ENCODE results near the gene FGFRL1.

Gene FGFRL1

DNA sequence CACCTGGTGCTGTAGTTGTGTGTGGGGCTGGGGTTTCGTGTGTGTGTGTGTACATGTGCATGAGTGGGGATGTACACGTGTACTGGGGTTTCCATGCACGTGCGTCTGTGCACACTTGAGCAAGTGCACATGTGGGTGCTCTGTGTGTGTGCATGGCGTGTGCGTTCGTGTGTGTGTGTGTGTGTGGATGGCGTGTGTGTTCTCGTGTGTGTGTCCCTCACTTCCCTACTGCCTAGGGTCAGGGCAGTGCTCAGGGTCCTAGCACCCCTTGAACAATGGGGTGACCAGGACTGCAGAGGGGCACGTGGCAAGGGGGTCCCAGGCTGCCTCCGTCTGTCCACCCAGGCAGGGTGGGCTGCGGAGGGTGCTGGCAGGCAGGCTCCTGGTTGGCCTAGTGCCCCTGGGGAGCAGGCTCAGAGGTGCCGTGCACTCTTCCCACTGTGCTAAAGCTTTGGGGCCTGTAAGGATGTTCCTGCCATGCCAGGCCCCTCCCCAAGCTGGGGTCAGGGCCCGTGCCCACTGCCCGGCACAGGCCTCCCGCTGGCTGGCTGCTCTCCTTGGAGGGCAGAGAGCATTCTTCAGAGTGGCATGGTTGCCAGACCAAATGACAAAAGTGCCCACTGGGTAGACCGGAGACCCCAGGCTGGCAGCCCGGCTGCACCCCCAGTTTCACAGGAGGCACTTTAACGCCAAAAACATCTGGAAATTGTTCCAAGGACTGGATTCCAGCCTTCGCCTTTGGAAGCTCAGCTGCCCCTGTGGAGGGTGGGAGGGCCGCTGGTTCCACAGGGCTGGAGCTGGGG, 29.1 kb downstream of the FGFRL1 start:
- Histone ChIP-seq H3K9me3 (ENCODE audit: control insufficient read depth in 2 of 2, low read length in 2 of 2) (no peaks in the 10 kb centered on the region), H3K4me3 (ENCODE audit: low read length in 2 of 2) (no peak overlapping the region), H3K36me3 (ENCODE audit: control insufficient read depth in 2 of 2, insufficient read depth in 2 of 2, low read length in 2 of 2) (no peaks in the 10 kb centered on the region), H3K4me1 (ENCODE audit: control insufficient read depth in 2 of 2, insufficient read depth in 2 of 2, low read length in 2 of 2) (peaks cover 10 to 26% of the 10 kb centered on the region in 2 donors), H3K27me3 (ENCODE audit: control insufficient read depth in 2 of 2, insufficient read depth in 2 of 2, low read length in 2 of 2) (peaks cover 7 to 23% of the 10 kb centered on the region in 2 donors), H3K9ac (ENCODE audit: low read depth in 1 of 2, low read length in 2 of 2) (no peak overlapping the region), H3K27ac (ENCODE audit: low read depth in 2 of 2, low read length in 2 of 2) (no peak overlapping the region)

DNA sequence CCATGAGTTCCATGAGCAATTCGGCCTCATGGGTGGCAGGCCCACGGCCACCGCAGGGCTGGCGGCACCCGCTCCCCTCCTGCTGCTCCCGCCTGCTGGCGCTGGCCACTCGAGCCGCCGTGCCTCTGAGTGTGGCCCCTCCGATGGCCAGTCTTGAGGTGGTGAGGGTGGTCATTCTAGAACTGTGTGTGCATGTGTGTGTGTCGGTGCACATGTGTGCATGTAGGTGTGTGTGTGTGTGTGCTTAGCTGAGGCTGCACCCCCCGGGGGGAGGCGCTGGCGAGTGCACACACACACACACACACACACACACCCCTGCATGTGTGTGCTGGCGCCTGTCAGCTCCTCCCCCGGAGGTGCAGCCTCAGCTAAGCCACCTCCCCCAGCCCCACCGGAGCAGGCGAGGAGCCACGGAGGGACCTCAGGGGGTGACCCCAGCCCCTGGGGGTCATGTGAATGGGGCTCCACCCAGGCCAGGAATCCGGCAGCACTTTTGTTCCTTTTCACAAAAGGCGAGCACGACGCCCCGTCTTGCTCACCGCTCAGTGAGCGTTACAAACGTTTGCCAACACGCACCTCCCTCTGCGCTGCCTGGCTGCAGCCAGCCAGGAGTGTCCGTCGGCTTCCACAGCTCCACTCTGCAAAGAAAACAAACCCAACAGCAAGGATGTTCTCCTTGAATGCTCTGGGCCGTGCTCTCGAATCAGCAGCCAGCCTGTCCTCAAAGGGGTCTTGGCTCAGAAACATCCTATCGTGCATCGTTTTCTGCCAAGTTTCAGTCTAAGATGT, 29.9 kb downstream of the FGFRL1 start:
- Histone ChIP-seq H3K27ac (ENCODE audit: low read depth in 2 of 2, low read length in 2 of 2) (no peak overlapping the region), H3K36me3 (ENCODE audit: control insufficient read depth in 2 of 2, insufficient read depth in 2 of 2, low read length in 2 of 2) (no peaks in the 10 kb centered on the region), H3K9me3 (ENCODE audit: control insufficient read depth in 2 of 2, low read length in 2 of 2) (no peaks in the 10 kb centered on the region), H3K9ac (ENCODE audit: low read depth in 1 of 2, low read length in 2 of 2) (no peak overlapping the region), H3K4me3 (ENCODE audit: low read length in 2 of 2) (no peak overlapping the region), H3K4me1 (ENCODE audit: control insufficient read depth in 2 of 2, insufficient read depth in 2 of 2, low read length in 2 of 2) (peaks cover 10 to 28% of the 10 kb centered on the region in 2 donors), H3K27me3 (ENCODE audit: control insufficient read depth in 2 of 2, insufficient read depth in 2 of 2, low read length in 2 of 2) (peaks cover 9 to 25% of the 10 kb centered on the region in 2 donors)

DNA sequence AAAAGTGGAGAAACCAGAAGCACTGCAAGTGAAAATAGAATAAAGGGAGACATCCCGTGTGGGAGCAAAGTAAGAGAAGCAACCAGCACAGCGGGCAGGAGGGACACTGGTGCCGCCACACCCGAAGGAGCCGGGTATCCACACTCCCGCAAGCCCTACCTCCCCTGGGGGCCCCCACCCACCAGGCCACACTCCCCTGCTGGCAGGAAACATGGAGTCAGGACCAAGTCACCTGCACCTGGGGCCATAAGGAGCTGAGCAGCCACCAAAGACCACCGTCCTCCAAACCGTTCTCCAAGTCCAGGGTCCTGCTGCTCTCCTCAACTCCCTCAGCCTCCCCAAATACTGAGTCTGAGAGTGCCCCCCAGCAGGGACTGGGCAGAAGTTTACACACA, 30.5 kb downstream of the FGFRL1 start:
- Histone ChIP-seq H3K4me1 (ENCODE audit: control insufficient read depth in 2 of 2, insufficient read depth in 2 of 2, low read length in 2 of 2) (peaks cover 13 to 30% of the 10 kb centered on the region in 2 donors), H3K27ac (ENCODE audit: low read depth in 2 of 2, low read length in 2 of 2) (no peak overlapping the region), H3K9ac (ENCODE audit: low read depth in 1 of 2, low read length in 2 of 2) (no peak overlapping the region), H3K36me3 (ENCODE audit: control insufficient read depth in 2 of 2, insufficient read depth in 2 of 2, low read length in 2 of 2) (no peaks in the 10 kb centered on the region), H3K27me3 (ENCODE audit: control insufficient read depth in 2 of 2, insufficient read depth in 2 of 2, low read length in 2 of 2) (peaks cover 9 to 25% of the 10 kb centered on the region in 2 donors), H3K9me3 (ENCODE audit: control insufficient read depth in 2 of 2, low read length in 2 of 2) (no peaks in the 10 kb centered on the region), H3K4me3 (ENCODE audit: low read length in 2 of 2) (no peak overlapping the region)

DNA sequence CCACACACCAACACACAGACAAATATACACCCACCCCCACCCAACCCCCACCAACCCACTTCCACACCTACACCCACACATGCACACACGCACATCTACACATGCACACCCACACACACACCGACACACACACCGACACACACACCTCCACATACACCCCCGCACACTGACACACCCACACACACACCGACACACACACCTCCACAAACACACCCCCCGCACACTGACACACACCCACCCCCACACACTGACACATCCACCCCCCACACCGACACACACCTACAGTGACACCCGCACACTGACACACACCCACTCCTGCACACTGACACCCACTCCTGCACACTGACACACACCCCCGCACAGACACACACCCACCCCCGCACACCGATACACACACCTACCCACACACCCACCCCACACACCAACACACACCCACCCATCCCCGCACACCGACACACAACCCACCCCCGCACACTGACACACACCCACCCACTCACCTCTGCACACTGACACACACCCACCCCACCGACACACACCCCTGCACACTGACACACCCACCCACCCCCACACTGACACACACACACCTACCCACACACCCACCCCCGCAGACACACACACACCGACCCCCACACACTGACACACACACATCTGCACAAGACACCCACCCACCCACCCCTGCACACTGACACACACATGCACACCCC, 31.1 kb downstream of the FGFRL1 start:
- peaks cover 19 to 35% of the 10 kb centered on the region in 2 donors for H3K4me1 ChIP-seq (ENCODE audit: control insufficient read depth in 2 of 2, insufficient read depth in 2 of 2, low read length in 2 of 2)
- H3K9me3 ChIP-seq (ENCODE audit: control insufficient read depth in 2 of 2, low read length in 2 of 2), result no peaks in the 10 kb centered on the region
- H3K27me3 ChIP-seq (ENCODE audit: control insufficient read depth in 2 of 2, insufficient read depth in 2 of 2, low read length in 2 of 2), result peaks cover 9 to 25% of the 10 kb centered on the region in 2 donors
- H3K4me3 ChIP-seq (ENCODE audit: low read length in 2 of 2), result no peak overlapping the region
- H3K9ac ChIP-seq (ENCODE audit: low read depth in 1 of 2, low read length in 2 of 2), result no peak overlapping the region
- no peak overlapping the region for H3K27ac ChIP-seq (ENCODE audit: low read depth in 2 of 2, low read length in 2 of 2)
- H3K36me3 ChIP-seq (ENCODE audit: control insufficient read depth in 2 of 2, insufficient read depth in 2 of 2, low read length in 2 of 2), result no peaks in the 10 kb centered on the region

DNA sequence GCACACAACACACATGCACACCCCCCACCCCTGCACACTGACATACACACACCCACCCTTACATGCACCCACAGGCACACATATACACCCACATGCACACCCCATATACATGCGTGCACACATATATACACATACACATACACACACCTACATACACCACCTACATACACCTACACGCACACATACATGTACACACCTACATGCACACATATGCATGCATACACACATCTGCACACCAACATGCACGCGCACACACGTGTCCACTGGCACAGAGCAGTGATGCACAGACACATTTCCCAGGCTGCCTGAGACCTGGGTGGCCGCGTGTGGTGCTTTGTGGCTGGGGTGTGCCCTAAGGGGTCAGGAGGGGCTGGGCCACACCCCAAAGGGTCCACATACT, 31.7 kb downstream of the FGFRL1 start:
- no peaks in the 10 kb centered on the region for H3K9me3 ChIP-seq (ENCODE audit: control insufficient read depth in 2 of 2, low read length in 2 of 2)
- H3K36me3 ChIP-seq (ENCODE audit: control insufficient read depth in 2 of 2, insufficient read depth in 2 of 2, low read length in 2 of 2), result no peaks in the 10 kb centered on the region
- no peak overlapping the region for H3K27ac ChIP-seq (ENCODE audit: low read depth in 2 of 2, low read length in 2 of 2)
- H3K27me3 ChIP-seq (ENCODE audit: control insufficient read depth in 2 of 2, insufficient read depth in 2 of 2, low read length in 2 of 2), result peaks cover 9 to 25% of the 10 kb centered on the region in 2 donors
- H3K9ac ChIP-seq (ENCODE audit: low read depth in 1 of 2, low read length in 2 of 2), result no peak overlapping the region
- no peak overlapping the region for H3K4me3 ChIP-seq (ENCODE audit: low read length in 2 of 2)
- peaks cover 21 to 40% of the 10 kb centered on the region in 2 donors for H3K4me1 ChIP-seq (ENCODE audit: control insufficient read depth in 2 of 2, insufficient read depth in 2 of 2, low read length in 2 of 2)

DNA sequence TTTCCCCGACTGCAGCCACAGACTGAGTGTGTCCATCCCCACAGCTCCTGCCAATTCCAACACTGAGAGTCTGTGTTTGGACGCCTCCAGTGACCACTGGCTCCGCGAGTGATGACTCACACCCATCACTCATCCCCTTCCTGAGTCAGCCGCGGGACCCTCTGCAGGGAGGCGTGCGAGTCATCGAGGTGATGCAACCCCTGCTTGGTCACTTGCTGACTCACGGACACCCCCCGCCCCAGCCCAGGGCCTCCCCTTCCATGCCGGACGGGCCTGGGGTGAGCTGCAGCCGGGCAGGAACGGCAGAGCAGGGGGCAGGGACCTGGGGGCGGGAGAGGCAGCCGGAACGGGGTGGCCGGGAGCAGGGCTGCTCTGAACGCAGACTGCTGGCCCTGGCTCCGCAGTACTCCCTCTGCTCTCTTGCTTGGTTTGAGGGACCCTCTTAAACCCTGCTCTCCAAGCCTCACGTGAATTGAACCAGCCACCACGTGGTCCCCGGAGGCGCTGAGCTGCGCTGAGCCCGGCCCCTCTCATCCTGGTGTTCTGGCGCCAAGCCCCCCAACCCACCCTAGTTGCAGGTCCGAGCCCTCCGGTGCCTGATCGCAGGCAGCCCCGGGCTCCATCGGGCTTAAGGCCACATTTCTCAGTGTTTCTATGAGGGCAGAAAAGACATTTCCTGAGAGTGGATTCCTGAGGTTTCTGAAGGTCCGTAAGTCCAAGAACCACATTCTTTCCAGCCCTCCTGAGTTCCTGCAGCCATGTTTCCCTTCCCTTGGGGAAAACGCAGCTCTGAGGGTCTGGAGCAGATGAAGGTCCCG, 32.4 kb downstream of the FGFRL1 start:
- no peaks in the 10 kb centered on the region for H3K9me3 ChIP-seq (ENCODE audit: control insufficient read depth in 2 of 2, low read length in 2 of 2)
- H3K4me1 ChIP-seq (ENCODE audit: control insufficient read depth in 2 of 2, insufficient read depth in 2 of 2, low read length in 2 of 2), result peaks cover 21 to 40% of the 10 kb centered on the region in 2 donors
- no peak overlapping the region for H3K4me3 ChIP-seq (ENCODE audit: low read length in 2 of 2)
- H3K9ac ChIP-seq (ENCODE audit: low read depth in 1 of 2, low read length in 2 of 2), result no peak overlapping the region
- no peaks in the 10 kb centered on the region for H3K36me3 ChIP-seq (ENCODE audit: control insufficient read depth in 2 of 2, insufficient read depth in 2 of 2, low read length in 2 of 2)
- peak overlapping the region in 1 of 2 donors; percentile 6 for H3K27ac ChIP-seq (ENCODE audit: low read depth in 2 of 2, low read length in 2 of 2)
- peaks cover 9 to 25% of the 10 kb centered on the region in 2 donors for H3K27me3 ChIP-seq (ENCODE audit: control insufficient read depth in 2 of 2, insufficient read depth in 2 of 2, low read length in 2 of 2)

DNA sequence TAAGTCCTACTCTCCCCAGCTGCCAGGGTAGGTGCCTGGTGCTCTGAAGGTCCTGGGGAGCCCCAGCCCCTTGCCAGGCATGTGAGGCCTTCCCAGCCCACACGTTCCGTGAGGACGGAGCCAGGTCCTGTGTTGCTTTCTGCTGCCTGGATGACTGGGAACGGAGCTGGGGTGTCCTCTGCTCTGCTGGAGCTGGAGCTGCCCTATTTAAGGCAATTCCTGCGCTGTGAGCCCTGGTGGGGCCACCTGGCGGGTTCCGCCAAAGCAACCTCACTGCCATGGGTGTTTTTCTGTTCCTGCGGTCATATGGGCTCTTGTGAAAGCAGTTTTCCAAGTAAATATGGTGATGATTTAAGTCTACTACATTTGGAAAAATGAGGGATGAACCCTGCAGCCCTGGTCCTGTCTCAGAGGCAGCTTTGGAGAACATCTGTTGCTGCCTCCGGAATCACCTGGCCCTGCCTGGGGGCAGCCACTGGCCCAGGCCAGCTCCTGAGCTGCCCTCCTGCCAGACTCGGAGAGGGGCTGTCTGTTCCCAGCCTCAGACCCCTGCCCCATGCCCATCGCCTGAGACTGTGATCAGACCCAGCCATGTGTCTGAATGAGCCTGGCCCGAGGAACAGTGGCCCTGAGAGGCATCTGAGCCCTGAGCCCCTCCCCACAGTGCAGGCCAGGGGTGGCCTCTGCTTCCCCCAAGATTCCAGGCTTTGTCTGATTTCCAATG, 33.2 kb downstream of the FGFRL1 start:
- no peak overlapping the region for H3K27ac ChIP-seq (ENCODE audit: low read depth in 2 of 2, low read length in 2 of 2)
- no peaks in the 10 kb centered on the region for H3K36me3 ChIP-seq (ENCODE audit: control insufficient read depth in 2 of 2, insufficient read depth in 2 of 2, low read length in 2 of 2)
- no peak overlapping the region for H3K4me3 ChIP-seq (ENCODE audit: low read length in 2 of 2)
- no peaks in the 10 kb centered on the region for H3K9me3 ChIP-seq (ENCODE audit: control insufficient read depth in 2 of 2, low read length in 2 of 2)
- peaks cover 21 to 40% of the 10 kb centered on the region in 2 donors for H3K4me1 ChIP-seq (ENCODE audit: control insufficient read depth in 2 of 2, insufficient read depth in 2 of 2, low read length in 2 of 2)
- peaks cover 9 to 25% of the 10 kb centered on the region in 2 donors for H3K27me3 ChIP-seq (ENCODE audit: control insufficient read depth in 2 of 2, insufficient read depth in 2 of 2, low read length in 2 of 2)
- no peak overlapping the region for H3K9ac ChIP-seq (ENCODE audit: low read depth in 1 of 2, low read length in 2 of 2)

DNA sequence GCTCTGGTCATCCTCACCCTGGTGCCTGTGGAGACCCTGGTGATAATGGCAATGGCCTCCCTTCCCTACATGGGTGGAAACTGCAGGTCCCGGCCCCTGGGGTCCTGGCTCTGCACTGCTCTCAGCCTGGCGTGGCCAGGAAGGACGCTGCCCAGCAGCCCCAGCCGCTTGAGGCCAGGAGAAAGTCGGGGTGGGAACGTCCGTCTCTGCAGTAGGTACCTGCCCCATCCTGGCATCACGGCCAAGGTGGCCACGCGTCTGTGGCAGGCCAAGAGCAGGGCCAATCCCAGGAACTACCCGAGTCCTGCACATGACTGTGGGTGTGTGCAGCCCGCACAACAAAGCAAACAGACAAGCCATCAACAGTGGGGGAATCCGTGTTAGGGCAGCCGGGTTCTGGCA, 33.8 kb downstream of the FGFRL1 start:
- Histone ChIP-seq H3K27ac (ENCODE audit: low read depth in 2 of 2, low read length in 2 of 2) (no peak overlapping the region), H3K4me3 (ENCODE audit: low read length in 2 of 2) (no peak overlapping the region), H3K9me3 (ENCODE audit: control insufficient read depth in 2 of 2, low read length in 2 of 2) (no peaks in the 10 kb centered on the region), H3K36me3 (ENCODE audit: control insufficient read depth in 2 of 2, insufficient read depth in 2 of 2, low read length in 2 of 2) (no peaks in the 10 kb centered on the region), H3K27me3 (ENCODE audit: control insufficient read depth in 2 of 2, insufficient read depth in 2 of 2, low read length in 2 of 2) (peaks cover 9 to 25% of the 10 kb centered on the region in 2 donors), H3K4me1 (ENCODE audit: control insufficient read depth in 2 of 2, insufficient read depth in 2 of 2, low read length in 2 of 2) (peaks cover 19 to 35% of the 10 kb centered on the region in 2 donors), H3K9ac (ENCODE audit: low read depth in 1 of 2, low read length in 2 of 2) (no peak overlapping the region)

DNA sequence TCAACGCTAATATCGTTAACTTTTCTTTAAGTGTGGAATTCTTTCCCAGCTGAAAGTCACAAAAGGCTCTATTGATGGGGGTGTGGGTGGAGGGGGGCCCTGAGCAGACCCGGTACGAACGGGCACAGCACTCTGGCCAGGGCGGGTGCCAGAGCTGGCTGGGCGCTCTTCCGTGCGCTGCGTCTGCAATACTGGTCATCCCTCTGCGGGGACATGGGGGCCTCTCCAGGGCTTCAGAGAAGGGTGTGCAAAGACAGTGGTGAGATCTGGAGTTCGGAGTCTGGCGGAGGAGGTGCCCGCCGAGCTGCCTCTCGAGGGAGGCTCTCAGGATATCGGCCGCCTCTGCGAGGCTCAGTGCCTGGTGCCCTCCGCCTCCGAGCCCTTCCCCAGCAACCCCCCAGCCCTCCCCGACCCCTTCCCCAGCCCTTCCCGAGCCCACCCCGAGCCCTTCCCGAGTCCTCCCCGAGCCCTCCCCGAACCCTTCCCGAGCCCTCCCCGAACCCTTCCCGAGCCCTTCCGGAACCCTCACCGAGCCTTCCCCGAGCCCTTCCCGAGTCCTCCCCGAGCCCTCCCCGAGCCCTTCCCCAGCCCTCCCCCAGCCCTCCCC, 34.3 kb downstream of the FGFRL1 start:
- Histone ChIP-seq H3K4me3 (ENCODE audit: low read length in 2 of 2) (no peak overlapping the region), H3K36me3 (ENCODE audit: control insufficient read depth in 2 of 2, insufficient read depth in 2 of 2, low read length in 2 of 2) (no peaks in the 10 kb centered on the region), H3K4me1 (ENCODE audit: control insufficient read depth in 2 of 2, insufficient read depth in 2 of 2, low read length in 2 of 2) (peaks cover 16 to 35% of the 10 kb centered on the region in 2 donors), H3K27ac (ENCODE audit: low read depth in 2 of 2, low read length in 2 of 2) (no peak overlapping the region), H3K9ac (ENCODE audit: low read depth in 1 of 2, low read length in 2 of 2) (no peak overlapping the region), H3K27me3 (ENCODE audit: control insufficient read depth in 2 of 2, insufficient read depth in 2 of 2, low read length in 2 of 2) (peaks cover 9 to 25% of the 10 kb centered on the region in 2 donors), H3K9me3 (ENCODE audit: control insufficient read depth in 2 of 2, low read length in 2 of 2) (no peaks in the 10 kb centered on the region)

Measured in mucosa of rectum (tissue), 2 donors.